HTR-8/SVneo (cell line): Measurements from ENCODE around the gene NT5M.

Source experiments
- DNase-seq: peaks from one replicate; pipeline ENCODE4 v3.0.0; 2011; ENCODE audit warnings: low spot score, mixed read lengths; ENCODE audit not compliant: insufficient read length
- FAIRE-seq: peaks from 2 replicates; lab custom pipeline; 2011; peaks lifted over from hg19 to GRCh38; lab: Jason Lieb, UNC

Gene NT5M

DNA sequence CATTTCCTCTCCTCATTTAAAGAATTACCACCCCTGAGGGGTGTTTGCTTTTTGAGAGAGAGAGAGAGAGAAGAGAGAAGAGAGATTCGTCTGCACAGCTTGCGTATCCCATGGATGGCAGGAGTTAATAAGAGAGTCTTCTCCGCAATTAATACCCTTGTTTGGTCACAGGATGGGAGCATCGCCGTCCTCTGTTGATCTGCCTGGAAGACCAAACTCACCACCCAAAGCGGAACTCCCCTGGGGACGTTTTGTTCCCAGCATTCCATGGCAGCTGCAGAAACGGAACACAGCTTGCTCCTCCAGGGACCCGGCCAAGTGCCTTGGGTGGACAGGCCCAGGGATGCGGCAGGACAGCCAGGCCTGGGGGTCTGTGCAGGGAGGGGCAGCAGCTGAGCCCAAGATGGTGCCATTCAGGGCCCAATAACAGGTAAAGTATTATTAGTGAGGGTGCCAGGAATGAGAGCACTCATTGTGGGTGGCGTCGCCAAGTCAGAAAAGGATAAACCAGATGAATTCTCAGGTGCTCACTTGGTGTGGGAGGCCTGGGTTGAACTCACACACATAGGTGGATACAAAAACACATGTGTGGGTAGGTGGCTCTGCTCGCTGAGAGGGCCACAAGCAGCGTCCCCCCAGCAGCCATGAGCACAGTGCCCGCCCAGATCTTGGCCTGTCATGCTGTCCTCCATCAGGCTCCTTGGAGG, 83.1 kb downstream of the NT5M start:
- FAIRE-seq (no peak), DNase-seq (no peak)

DNA sequence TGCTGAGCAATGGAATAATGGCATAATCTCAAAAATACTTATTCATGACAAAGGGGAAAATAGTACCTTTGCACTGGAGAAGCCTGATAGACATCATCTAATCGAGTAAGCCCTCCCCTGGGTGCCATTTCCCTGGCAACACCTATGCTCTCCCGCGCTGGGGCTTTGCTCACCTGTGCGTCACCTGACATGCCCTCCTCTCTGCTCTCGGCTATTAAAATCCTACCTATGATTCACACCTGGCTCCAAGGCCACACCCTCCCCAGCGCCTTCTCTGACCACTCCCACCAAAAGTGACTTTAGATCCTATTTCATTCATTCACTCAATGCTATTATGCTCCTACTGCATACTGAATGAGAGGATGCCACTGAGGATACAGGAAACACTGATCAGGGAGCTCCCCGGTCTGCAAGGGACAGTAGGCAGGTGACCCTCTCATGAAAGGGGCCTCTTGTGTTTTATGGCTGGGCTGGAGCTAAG, 83.9 kb downstream of the NT5M start:
- DNase-seq, result no peak
- no peak for FAIRE-seq

DNA sequence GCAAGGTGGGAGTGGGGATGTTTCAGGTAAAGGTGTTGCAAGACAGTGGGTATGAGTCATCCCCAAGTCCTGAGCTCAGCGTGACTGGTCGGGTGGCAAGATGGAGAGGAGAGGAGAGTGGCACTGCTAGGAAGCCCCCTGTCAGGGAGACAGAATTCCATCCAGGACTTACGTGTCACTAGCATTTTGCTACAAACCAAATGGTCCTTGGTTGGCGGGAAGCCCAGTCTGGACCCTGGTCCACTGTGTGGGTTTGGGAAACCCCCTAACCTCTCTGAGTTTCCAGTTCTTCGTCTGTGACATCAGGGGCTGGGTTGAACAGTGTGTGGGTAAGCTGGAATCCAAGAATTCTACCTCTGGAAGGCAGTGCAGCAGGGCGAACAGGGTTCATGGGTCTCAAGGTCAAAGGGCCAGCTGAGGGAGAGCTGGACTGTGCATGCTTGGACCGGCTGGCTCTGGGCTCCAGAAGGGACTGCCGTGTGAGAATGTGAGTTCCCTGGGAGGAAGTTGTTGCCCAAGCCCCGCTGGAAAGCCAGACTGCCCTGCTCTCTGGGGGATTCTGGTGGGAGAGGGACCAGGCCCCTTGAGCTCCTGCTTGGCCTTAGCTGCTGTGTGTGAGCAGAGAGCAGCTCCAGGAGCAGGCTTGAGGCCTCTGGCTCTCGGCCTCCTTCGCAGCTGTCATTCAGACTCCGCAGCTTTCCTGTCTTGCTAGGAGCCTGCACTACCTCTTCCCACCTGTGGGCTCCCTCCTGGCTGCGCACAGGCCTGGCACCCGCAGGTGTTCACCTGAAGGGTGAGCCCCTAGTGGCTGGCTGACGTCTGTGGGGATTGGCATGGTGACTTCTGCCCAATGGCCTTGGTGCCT, 84.6 kb downstream of the NT5M start:
- FAIRE-seq, result no peak
- DNase-seq, result no peak

DNA sequence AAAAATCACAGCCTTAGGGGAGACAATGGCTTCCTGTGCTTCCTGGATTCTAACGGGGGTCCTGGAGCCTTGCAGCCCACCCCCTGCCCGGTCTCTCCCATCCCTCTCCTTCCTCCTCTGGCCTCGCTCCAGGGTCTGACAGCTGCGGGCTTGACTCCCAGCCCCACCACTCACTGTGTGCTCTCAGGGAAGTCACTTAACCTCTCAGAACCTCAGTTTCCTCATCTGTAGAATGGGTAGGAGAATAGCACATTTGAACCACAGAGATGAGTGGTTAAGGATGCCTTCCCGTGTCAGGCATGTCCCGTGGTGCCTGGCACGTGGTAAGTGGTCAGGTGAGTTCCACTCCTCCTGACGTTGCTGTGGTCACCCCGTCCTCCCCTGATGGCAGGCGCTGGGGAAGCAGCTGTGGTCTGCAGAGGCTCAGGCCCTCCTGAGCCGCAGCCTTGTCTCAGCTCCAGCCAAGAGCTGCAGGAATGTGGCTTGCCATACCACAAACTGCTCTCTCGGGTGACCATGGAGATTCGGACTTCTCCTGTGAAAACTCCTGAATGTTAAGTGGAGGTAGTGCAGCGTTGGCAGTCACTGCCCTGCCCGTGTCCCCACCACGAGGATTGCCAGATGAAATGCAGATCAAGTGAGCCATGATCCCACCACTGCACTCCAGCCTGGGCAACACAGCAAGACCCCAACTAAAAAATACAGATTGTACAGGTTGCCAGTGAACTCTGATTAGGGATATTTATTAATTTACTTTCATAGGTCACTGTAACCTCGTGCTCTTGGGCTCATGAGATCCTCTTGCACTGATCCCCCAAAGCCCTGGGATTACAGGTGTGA, 85.7 kb downstream of the NT5M start:
- FAIRE-seq (peak; percentile 13), DNase-seq (no peak)

DNA sequence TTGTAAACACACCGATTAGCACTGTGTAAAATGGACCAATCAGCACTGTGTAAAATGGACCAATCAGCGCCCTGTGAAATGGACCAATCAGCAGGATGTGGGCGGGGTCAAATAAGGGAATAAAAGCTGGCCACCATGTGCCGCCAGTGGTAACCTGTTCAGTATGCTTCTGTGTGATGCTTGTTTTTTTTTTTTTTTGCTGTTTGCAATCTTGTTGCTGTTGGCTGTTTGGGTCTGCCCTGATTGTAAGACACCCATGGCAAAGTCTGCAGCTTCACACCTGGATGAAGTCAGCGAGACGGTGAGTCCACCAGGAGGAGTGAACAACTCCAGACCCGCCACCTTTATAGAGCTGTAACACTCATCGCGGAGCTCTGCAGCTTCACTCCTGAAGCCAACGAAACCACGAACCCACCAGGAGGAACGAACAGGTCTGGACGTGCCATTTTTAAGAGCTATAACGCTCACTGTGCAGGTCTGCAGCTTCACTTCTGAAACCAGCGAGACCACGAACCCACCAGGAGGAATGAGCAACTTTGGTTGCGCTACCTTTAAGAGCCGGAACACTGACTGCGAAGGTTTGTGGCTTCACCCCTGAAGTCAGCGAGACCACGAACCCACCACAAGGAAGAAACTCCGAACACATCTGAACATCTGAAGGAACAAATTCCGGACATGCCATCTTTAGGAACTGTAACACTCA, 88.6 kb downstream of the NT5M start:
- FAIRE-seq (no peak), DNase-seq (no peak)

DNA sequence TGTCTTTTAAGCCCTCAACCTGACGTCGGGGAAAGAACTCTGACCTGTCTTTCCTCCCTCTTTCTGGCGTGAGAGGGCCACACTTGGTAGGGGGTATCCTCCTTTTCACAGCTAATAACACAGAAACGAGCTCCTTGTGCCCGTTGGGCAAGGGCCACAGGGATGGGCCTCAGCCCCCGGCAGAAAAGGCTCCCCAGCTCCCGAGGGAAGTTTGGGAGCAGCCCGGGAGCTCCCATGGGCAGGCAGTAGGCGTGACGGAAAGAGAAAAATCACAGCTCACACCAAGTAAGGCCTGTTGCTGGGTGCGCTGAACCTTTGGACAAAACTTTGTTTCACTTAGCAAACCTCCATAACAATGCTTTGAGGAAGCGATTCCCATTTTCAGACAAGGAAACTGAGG, 90.8 kb downstream of the NT5M start:
- FAIRE-seq (no peak), DNase-seq (no peak)

DNA sequence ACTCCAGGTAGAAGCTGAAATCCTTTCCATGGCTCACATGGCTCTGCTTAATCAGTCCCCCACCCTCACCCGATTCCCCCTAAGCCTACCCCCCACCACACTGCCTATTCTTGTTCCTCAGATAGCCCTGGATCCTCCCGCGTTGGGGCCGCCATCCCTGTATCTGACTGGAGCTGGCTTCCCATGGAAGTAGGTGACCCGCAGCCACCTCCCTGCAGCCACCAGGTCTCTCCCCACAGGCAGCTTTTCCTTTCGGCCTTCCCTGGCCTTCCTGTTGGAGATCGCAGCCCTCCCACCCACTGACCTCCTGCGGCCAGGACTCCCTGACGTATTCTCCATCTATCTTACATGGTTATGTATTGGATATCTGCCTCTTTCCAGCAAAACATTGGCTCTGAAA, 91.3 kb downstream of the NT5M start:
- no peak for DNase-seq
- FAIRE-seq, result no peak

DNA sequence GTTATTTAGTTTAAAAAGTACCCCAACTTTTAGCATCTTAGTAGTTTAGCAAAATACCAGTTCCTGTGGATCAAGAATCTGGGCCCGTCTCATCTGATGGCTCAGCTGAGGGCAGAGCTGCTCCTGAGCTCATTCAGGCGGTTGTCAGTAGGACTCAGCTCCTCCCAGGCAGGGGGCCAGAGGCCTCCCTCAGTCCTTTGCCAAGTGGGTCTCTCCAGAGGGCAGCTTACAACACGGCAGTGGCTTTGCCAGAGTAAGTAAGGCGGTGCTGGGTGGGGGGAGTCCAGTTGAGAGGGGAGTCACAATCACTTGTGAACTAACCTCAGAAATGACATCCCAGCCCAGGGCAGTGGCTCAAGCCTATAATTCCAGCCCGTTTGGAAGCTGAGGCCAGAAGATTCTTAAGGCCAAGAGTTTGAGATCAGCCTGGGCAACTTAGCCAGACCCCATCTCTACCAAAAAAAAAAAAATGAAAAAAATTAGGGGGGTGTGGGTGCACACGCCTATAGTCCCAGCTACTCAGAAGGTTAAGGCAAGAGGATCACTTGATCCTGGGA, 92.2 kb downstream of the NT5M start:
- DNase-seq (no peak), FAIRE-seq (no peak)

DNA sequence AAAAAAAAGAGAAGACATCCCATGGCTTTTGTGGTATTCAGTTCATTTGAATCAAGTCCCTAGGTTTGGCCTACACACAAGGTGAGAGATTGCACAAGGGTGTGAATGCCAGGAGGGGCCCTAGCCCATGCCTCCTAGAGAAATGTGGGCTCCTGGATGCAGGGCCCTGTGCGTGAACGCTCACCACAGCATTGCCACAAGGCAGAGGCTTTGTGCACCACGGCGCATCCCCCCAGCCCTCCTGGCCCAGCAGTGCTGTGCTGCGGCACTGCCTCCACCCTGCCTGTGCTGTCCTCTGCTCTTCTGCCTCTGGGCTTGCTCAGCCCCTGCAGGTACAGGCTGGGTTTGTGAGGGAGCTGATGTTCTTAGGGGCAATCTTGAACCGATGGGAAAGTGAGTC, 92.7 kb downstream of the NT5M start:
- no peak for FAIRE-seq

More for the DNA sequence above, 92.7 kb downstream of the NT5M start:
- DNase-seq, result no peak
